ENCODE results near the gene RARB.

RARB gene

GRCh38 chr3:25481386-25481785 is 53.3 kb downstream of the RARB start:
- H3K4me3 ChIP-seq (replicated peaks; ENCODE audit: low read depth, low read length), result no peak overlapping the region
- no peak for TF ChIP-seq CTCF (IDR thresholded peaks at IDR 0.05; ENCODE audit: low read depth, low read length, missing control alignments)
- no peak for DNase-seq (ENCODE audit: extremely low read depth, low read depth)

DNA sequence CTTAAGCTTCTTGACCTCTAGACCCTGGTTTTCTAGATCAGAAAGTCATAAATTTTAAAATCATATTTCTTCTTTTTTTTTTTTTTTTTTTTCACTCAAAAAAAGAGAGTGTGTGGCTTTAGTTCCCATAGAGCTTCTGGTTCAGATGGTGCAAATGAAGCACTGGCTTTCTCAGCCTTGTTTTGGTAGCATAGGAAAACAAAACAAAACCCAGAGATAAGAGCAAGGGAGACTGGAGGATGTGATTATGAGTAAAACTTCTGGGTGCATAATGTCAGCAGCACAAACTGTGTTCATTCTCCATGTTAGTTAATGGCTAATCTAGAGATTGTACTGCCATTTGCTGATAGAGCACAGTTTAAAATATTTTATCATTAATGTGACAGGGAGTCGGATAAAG is 55.4 kb downstream of the RARB start:
- DNase-seq (ENCODE audit: extremely low read depth, low read depth), result no peak
- H3K4me3 ChIP-seq (replicated peaks; ENCODE audit: low read depth, low read length), result no peak overlapping the region
- TF ChIP-seq CTCF (IDR thresholded peaks at IDR 0.05; ENCODE audit: low read depth, low read length, missing control alignments), result no peak

DNA sequence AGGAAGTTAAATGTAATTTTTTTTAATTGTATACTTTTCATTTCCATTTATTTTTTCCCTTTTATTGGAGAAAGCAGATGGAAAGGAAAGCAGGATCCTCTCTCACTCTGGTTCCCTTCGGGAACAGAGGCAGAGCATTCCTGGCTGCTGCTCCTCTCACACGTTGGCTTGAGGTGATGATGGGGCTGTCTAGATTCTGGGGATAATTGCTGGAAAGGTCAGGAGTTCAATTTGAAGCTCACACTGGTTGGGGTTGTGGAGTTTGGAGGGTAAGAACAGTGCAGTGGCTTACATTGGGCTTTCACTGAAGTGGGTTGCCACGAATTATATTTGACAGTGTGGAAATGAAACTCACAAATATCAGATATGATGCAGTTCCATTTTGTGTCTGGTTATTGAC is 57.6 kb downstream of the RARB start:
- no peak for DNase-seq (ENCODE audit: extremely low read depth, low read depth)
- H3K4me3 ChIP-seq (replicated peaks; ENCODE audit: low read depth, low read length), result no peak overlapping the region
- TF ChIP-seq CTCF (IDR thresholded peaks at IDR 0.05; ENCODE audit: low read depth, low read length, missing control alignments), result no peak

GRCh38 chr3:25486932-25487331 is 58.9 kb downstream of the RARB start:
- TF ChIP-seq CTCF (IDR thresholded peaks at IDR 0.05; ENCODE audit: low read depth, low read length, missing control alignments), result no peak
- DNase-seq (ENCODE audit: extremely low read depth, low read depth), result no peak
- no peak overlapping the region for H3K4me3 ChIP-seq (replicated peaks; ENCODE audit: low read depth, low read length)

- DNase-seq (ENCODE audit: extremely low read depth, low read depth), result no peak
- TF ChIP-seq CTCF (IDR thresholded peaks at IDR 0.05; ENCODE audit: low read depth, low read length, missing control alignments), result no peak
- no peak overlapping the region for H3K4me3 ChIP-seq (replicated peaks; ENCODE audit: low read depth, low read length)
These were observed 62.0 kb downstream of the RARB start for GRCh38 chr3:25489858-25490593.

- no peak for DNase-seq (ENCODE audit: extremely low read depth, low read depth)
These were observed 65.2 kb downstream of the RARB start for GRCh38 chr3:25493246-25493645.

More at GRCh38 chr3:25493246-25493645, 65.2 kb downstream of the RARB start:
- H3K4me3 ChIP-seq (replicated peaks; ENCODE audit: low read depth, low read length), result no peak overlapping the region
- TF ChIP-seq CTCF (IDR thresholded peaks at IDR 0.05; ENCODE audit: low read depth, low read length, missing control alignments), result no peak

All from HFF-Myc (cell line).